GM12878 (cell line): Measurements from ENCODE around the gene IFNA4. TPM values are rescaled to one million over a fixed set of nuclear protein-coding genes. Genes with fewer than 3 reads are reported as not detected.

Experiments
- ATAC-seq: fragments of 200-7000 bp; cut with Tn5 transposase; 3 replicates; pipeline ENCODE4 v1.9.1; 2020; ENCODE audit warnings: mild to moderate bottlenecking, moderate library complexity
- BruUV-seq: library from RNA; stranded (reverse); fragments of 400-500 nt; replicated peaks from 2 replicates; lab custom pipeline; 2021; lab: Mats Ljungman, UMichigan
- CTCF ChIA-PET: fragments of 300-600 bp; sonication (Branson Sonifier 250); formaldehyde crosslinking; extraction: SDS; loops from one replicate; lab custom pipeline; 2021; ENCODE audit warnings: inconsistent platforms; lab: Yijun Ruan, JAX
- POLR2A ChIA-PET: fragments of 350-600 bp; formaldehyde crosslinking; extraction: SDS; loops from one replicate; lab custom pipeline; 2021; ENCODE audit warnings: inconsistent platforms; lab: Charles Lee
- RAD21 ChIA-PET: fragments of 300-600 bp; sonication (Branson Sonifier 250); formaldehyde crosslinking; loops from one replicate; lab custom pipeline; 2023; ENCODE audit warnings: antibody characterized with exemption; ENCODE audit not compliant: unreplicated experiment; lab: Charles Lee
- SMC1A ChIA-PET: fragments of 300-600 bp; sonication (Branson Sonifier 250); formaldehyde crosslinking; loops from one replicate; lab custom pipeline; 2023; ENCODE audit not compliant: unreplicated experiment, uncharacterized antibody; lab: Charles Lee
- DNase-seq: peaks from one replicate; pipeline ENCODE4 v3.0.0-alpha.2; 2011; ENCODE audit warnings: low read depth, low spot score
- FAIRE-seq: peaks from 3 replicates; lab custom pipeline; 2011; peaks lifted over from hg19 to GRCh38; lab: Jason Lieb, UNC
- H2AFZ ChIP-seq: 2 replicates; pipeline ENCODE4 v1.6.0; 2011; ENCODE audit warnings: low read depth, low read length, control low read depth; ENCODE audit not compliant: control insufficient read depth
- H3K27ac ChIP-seq: 2 replicates; pipeline ENCODE4 v1.5.1; 2011; ENCODE audit warnings: control low read depth; ENCODE audit not compliant: control insufficient read depth, insufficient read depth
- H3K27me3 ChIP-seq, 2 experiments: replicated peaks in 1 of 2; 2 replicates each; pipeline versions ENCODE4 v1.6.0 to v1.6.1; 2011; ENCODE audit warnings: low read length in 1 of 2; ENCODE audit not compliant: control insufficient read depth in 2 of 2, insufficient read depth in 2 of 2
- H3K36me3 ChIP-seq, 2 experiments: 2 replicates each; pipeline ENCODE4 v1.5.1; 2011; ENCODE audit warnings: low read length in 1 of 2; ENCODE audit not compliant: control insufficient read depth in 2 of 2, insufficient read depth in 2 of 2
- H3K4me1 ChIP-seq: 2 replicates; pipeline ENCODE4 v1.6.1; 2011; ENCODE audit warnings: mild to moderate bottlenecking, low read length, moderate library complexity, mixed read lengths; ENCODE audit not compliant: control insufficient read depth, insufficient read depth
- H3K4me2 ChIP-seq: 2 replicates; pipeline ENCODE4 v1.6.0; 2011; ENCODE audit warnings: control low read depth; ENCODE audit not compliant: control insufficient read depth, insufficient read depth
- H3K4me3 ChIP-seq: fragments of 200-600 bp; sonication (generic); 2 replicates; pipeline ENCODE4 v1.5.1; 2016
- H3K79me2 ChIP-seq: 2 replicates; pipeline ENCODE4 v1.6.0; 2011; ENCODE audit warnings: low read length; ENCODE audit not compliant: control insufficient read depth, insufficient read depth
- H3K9ac ChIP-seq: 2 replicates; pipeline ENCODE4 v1.8.0; 2011; ENCODE audit warnings: low read length, control low read depth, mixed read lengths; ENCODE audit not compliant: control insufficient read depth, insufficient read depth
- H3K9me3 ChIP-seq: replicated peaks from 3 replicates; pipeline ENCODE4 v1.5.1; 2011; ENCODE audit warnings: mild to moderate bottlenecking, low read length; ENCODE audit not compliant: control insufficient read depth, insufficient read depth
- H4K20me1 ChIP-seq: 2 replicates; pipeline ENCODE4 v1.6.0; 2011; ENCODE audit not compliant: control insufficient read depth, insufficient read depth
- CHD2 ChIP-seq: IDR thresholded peaks from 2 replicates; pipeline ENCODE4 v1.6.1; 2011; ENCODE audit warnings: low read depth, low read length, improper control_type of control experiment, borderline replicate concordance
- EED ChIP-seq: sonication (generic); IDR thresholded peaks from 2 replicates; pipeline ENCODE4 v1.6.1; 2016; ENCODE audit warnings: antibody characterized with exemption, low read depth
- FOXK2 ChIP-seq: fragments of 450-650 bp; IDR thresholded peaks from 2 replicates; pipeline ENCODE4 v1.6.1; 2017; ENCODE audit warnings: mild to moderate bottlenecking, moderate library complexity
- HDAC6 ChIP-seq: fragments of 200-600 bp; sonication (generic); IDR thresholded peaks from one replicate; pipeline ENCODE4 v1.8.0; 2017; ENCODE audit warnings: antibody characterized with exemption; ENCODE audit not compliant: unreplicated experiment
- MEF2A ChIP-seq: IDR thresholded peaks from 2 replicates; pipeline ENCODE4 v1.6.1; 2011; ENCODE audit warnings: low read depth, mild to moderate bottlenecking, low read length, moderate library complexity; ENCODE audit not compliant: insufficient read depth
- RAD51 ChIP-seq: fragments of 450-650 bp; IDR thresholded peaks from 2 replicates; pipeline ENCODE4 v1.6.1; 2016; ENCODE audit warnings: moderate library complexity, mild to moderate bottlenecking, inconsistent platforms
- RBBP5 ChIP-seq: fragments of 200-600 bp; sonication (generic); conservative IDR thresholded peaks from 2 replicates; pipeline ENCODE4 v1.6.1; 2016
- SUPT20H ChIP-seq: IDR thresholded peaks from 2 replicates; pipeline ENCODE4 v1.6.1; 2011; ENCODE audit warnings: low read depth, mild to moderate bottlenecking, low read length, moderate library complexity, borderline replicate concordance; ENCODE audit not compliant: control insufficient read depth
- WGBS: methylation state at CpG from one replicate; pipeline ENCODE4 v1.1.6; 2016; ENCODE audit warnings: low lambda C conversion rate; ENCODE audit not compliant: insufficient replicate concordance, insufficient coverage; ENCODE audit errors: missing lambda C conversion rate; 5-methylcytosine and 5-hydroxymethylcytosine counted together
- in situ Hi-C: fragments of 300-500 bp; cut with MboI; formaldehyde crosslinking; loops from 9 replicates; pipeline ENCODE4 v1.14.3; 2018; ENCODE audit warnings: mixed read lengths
- intact Hi-C: fragments of 100-400 bp; cut with micrococcal nuclease; formaldehyde crosslinking; loops from one replicate; pipeline ENCODE4 v1.14.2; 2022; ENCODE audit not compliant: unreplicated experiment
- polyA plus RNA-seq, 11 experiments: library from polyadenylated mRNA; depleted of rRNA in 4 of 11; unstranded in 6 of 11; stranded (reverse) in 5 of 11; fragments of >200 nt; fragmentation: Nextera tagmentation in 4 of 11; fragmentation: Illumina TruSeq in 1 of 11; extraction: Ambion mirVana in 4 of 11; extraction: Trizol in 1 of 11; gene quantifications; 1 replicate in 1 of 11; 2 replicates in 10 of 11; pipeline versions ENCODE4 v1.2.1 to v1.2.3, GENCODE V29; 2011 to 2016; ENCODE audit warnings: inconsistent platforms in 2 of 11, missing spikeins in 2 of 11, low read depth in 1 of 11
- total RNA-seq, 4 experiments: library from RNA; depleted of rRNA in 3 of 4; stranded (reverse); fragments of >200 nt in 3 of 4; fragmentation: Illumina TruSeq in 1 of 4; extraction: Trizol in 1 of 4; gene quantifications; 2 replicates each; pipeline versions ENCODE4 v1.2.1 to v1.2.3, GENCODE V29; 2013 to 2021
- TF ChIP-seq, protein P1 (sequence below): fragments of 450-650 bp; IDR thresholded peaks from 2 replicates; pipeline ENCODE4 v1.6.1; 2017; ENCODE audit warnings: mild to moderate bottlenecking, low read depth, inconsistent platforms; ENCODE audit not compliant: poor library complexity, severe bottlenecking
- TF ChIP-seq, protein P2 (sequence below): IDR thresholded peaks from 2 replicates; pipeline ENCODE4 v1.6.1; 2012; ENCODE audit warnings: improper control_type of control experiment, low read depth, low read length; ENCODE audit not compliant: insufficient replicate concordance

The IFNA4 gene
- total and polyA plus RNA-seq, 10 of the 15 experiments (the other 5 are each of a cell fraction or from before 2014, with no cell fraction given): not detected

DNA sequence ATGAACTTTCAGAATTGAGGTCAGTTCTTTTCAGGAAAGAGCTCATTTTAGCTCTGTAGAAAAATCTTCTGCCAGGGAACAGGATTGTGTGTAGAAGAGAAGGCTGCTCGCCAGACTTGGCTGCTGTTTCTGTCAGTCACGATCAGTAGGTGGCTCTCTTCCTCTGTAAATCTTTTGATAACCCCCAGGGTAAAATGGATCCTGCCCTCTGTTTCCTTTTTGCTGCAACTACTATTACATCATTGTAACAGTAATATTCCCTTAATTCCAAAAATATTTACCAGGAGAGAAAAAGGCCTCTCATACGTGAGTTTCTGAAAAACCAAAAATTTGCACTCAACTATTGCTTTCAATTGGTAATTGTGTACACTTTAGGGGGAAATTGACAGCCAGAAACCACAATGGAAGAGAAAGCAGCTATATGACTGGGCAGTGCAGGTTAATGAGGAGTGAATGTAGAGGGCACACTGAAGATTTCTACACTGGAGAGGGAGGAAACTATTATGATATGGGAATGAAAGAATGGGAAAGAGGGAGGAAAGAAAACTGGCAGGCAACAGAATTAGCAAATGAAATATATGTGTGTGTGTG is 33.3 kb downstream of the IFNA4 start (continued):
- TF ChIP-seq, protein P1, sequence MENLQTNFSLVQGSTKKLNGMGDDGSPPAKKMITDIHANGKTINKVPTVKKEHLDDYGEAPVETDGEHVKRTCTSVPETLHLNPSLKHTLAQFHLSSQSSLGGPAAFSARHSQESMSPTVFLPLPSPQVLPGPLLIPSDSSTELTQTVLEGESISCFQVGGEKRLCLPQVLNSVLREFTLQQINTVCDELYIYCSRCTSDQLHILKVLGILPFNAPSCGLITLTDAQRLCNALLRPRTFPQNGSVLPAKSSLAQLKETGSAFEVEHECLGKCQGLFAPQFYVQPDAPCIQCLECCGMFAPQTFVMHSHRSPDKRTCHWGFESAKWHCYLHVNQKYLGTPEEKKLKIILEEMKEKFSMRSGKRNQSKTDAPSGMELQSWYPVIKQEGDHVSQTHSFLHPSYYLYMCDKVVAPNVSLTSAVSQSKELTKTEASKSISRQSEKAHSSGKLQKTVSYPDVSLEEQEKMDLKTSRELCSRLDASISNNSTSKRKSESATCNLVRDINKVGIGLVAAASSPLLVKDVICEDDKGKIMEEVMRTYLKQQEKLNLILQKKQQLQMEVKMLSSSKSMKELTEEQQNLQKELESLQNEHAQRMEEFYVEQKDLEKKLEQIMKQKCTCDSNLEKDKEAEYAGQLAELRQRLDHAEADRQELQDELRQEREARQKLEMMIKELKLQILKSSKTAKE: no peak
- no peak for TF ChIP-seq HDAC6
- TF ChIP-seq SUPT20H: no peak
- TF ChIP-seq MEF2A: no peak

DNA sequence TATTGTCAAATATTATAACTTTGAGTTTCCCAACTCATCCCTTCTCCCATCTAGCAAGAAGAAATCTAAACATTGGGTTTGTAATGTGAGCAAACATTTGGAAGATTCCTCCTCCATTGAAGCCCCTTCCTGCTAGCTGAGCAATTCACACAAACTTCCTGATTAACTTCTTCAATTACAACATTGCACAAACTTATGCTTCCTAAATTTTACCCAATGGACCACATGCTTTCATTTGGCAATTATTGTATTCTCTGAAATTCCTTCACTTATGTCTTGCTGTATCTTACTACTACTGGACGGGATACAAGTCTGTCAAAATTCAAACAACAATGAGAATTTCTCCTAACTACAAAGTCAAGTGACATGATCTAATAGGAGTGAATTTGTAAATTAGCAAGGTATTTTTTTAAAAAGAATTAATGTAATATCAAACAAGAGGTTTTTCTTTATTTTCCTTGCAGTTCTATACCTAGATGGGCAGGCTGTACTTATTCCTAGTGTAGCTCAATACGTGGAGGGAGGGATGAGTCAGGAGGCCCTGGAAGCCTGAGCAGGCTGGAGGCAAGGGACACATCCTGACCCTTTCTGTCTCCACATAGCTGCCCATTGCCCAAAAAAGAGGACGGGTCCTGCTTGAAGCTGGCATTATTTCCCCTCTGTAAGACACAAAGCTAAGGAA is 33.9 kb downstream of the IFNA4 start:
- DNase-seq (no peak), FAIRE-seq (peak; percentile 35), ATAC-seq (peak; percentile 60)
- Histone ChIP-seq H3K4me3 (no peak overlapping the region), H3K4me2 (no peak overlapping the region), H3K4me1 (no peaks in the 10 kb centered on the region), H3K27ac (no peak overlapping the region), H3K36me3 (no peaks in the 10 kb centered on the region), H3K9me3 (no peaks in the 10 kb centered on the region; the same call in 1 of the 3 replicates), H2AFZ (peak overlapping the region; percentile 78), H3K79me2 (no peaks in the 10 kb centered on the region), H4K20me1 (no peaks in the 10 kb centered on the region), H3K27me3 (no peaks in the 10 kb centered on the region), H3K9ac (no peak overlapping the region)
- BruUV-seq: no TSS peak
- in situ Hi-C loops (no loop called here), intact Hi-C loops (no loop called here)
- RAD21 ChIA-PET: no interaction called here
- POLR2A ChIA-PET: no interaction called here
- CTCF ChIA-PET: interaction anchor here (0.8 to 3.2 kb wide), 9 partner anchors 9 to 302 kb away, joined by 3 to 13 read pairs (median 5); partner anchors contain the start of gene IFNW1
- SMC1A ChIA-PET: interaction anchor here (1.1 to 1.4 kb wide), 5 partner anchors 9 to 176 kb away, joined by 3 to 5 read pairs (median 3); no protein-coding TSS in a partner anchor
- WGBS: 25% methylated on average over 3 of the region's 3 CpGs
- TF ChIP-seq, protein P2, sequence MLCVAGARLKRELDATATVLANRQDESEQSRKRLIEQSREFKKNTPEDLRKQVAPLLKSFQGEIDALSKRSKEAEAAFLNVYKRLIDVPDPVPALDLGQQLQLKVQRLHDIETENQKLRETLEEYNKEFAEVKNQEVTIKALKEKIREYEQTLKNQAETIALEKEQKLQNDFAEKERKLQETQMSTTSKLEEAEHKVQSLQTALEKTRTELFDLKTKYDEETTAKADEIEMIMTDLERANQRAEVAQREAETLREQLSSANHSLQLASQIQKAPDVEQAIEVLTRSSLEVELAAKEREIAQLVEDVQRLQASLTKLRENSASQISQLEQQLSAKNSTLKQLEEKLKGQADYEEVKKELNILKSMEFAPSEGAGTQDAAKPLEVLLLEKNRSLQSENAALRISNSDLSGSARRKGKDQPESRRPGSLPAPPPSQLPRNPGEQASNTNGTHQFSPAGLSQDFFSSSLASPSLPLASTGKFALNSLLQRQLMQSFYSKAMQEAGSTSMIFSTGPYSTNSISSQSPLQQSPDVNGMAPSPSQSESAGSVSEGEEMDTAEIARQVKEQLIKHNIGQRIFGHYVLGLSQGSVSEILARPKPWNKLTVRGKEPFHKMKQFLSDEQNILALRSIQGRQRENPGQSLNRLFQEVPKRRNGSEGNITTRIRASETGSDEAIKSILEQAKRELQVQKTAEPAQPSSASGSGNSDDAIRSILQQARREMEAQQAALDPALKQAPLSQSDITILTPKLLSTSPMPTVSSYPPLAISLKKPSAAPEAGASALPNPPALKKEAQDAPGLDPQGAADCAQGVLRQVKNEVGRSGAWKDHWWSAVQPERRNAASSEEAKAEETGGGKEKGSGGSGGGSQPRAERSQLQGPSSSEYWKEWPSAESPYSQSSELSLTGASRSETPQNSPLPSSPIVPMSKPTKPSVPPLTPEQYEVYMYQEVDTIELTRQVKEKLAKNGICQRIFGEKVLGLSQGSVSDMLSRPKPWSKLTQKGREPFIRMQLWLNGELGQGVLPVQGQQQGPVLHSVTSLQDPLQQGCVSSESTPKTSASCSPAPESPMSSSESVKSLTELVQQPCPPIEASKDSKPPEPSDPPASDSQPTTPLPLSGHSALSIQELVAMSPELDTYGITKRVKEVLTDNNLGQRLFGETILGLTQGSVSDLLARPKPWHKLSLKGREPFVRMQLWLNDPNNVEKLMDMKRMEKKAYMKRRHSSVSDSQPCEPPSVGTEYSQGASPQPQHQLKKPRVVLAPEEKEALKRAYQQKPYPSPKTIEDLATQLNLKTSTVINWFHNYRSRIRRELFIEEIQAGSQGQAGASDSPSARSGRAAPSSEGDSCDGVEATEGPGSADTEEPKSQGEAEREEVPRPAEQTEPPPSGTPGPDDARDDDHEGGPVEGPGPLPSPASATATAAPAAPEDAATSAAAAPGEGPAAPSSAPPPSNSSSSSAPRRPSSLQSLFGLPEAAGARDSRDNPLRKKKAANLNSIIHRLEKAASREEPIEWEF: no peak
- no peak for TF ChIP-seq EED
- no peak for TF ChIP-seq CHD2
- no peak for TF ChIP-seq RBBP5
- TF ChIP-seq FOXK2: no peak
- no peak for TF ChIP-seq RAD51
